ENCODE results near the gene SEC24B. TPM values are rescaled to one million over a fixed set of nuclear protein-coding genes. Genes with fewer than 3 reads are reported as not detected.
"Not testable (repeated sequence)": the region's sequence is repeated elsewhere in the genome, so short reads cannot be mapped to it uniquely, and the experiment has no call there.

Gene SEC24B
- total RNA-seq, 1 donor from 2014 or later: 26.4 TPM

GRCh38 chr4:109572154-109572553, 138.5 kb downstream of the SEC24B start:
- intact Hi-C loops (cut with micrococcal nuclease): no loop called here
- Histone ChIP-seq H3K4me1 (no peaks in the 10 kb centered on the region), H3K36me3 (no peaks in the 10 kb centered on the region), H3K9me3 (replicated peaks) (peaks cover 10% of the 10 kb centered on the region), H3K4me3 (no peak overlapping the region), H3K27me3 (ENCODE audit: low read depth) (no peaks in the 10 kb centered on the region), H3K27ac (replicated peaks) (no peak overlapping the region)
- DNase-seq: no peak
- TF ChIP-seq, protein P1, sequence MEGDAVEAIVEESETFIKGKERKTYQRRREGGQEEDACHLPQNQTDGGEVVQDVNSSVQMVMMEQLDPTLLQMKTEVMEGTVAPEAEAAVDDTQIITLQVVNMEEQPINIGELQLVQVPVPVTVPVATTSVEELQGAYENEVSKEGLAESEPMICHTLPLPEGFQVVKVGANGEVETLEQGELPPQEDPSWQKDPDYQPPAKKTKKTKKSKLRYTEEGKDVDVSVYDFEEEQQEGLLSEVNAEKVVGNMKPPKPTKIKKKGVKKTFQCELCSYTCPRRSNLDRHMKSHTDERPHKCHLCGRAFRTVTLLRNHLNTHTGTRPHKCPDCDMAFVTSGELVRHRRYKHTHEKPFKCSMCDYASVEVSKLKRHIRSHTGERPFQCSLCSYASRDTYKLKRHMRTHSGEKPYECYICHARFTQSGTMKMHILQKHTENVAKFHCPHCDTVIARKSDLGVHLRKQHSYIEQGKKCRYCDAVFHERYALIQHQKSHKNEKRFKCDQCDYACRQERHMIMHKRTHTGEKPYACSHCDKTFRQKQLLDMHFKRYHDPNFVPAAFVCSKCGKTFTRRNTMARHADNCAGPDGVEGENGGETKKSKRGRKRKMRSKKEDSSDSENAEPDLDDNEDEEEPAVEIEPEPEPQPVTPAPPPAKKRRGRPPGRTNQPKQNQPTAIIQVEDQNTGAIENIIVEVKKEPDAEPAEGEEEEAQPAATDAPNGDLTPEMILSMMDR (IDR thresholded peaks at IDR 0.05; ENCODE audit: borderline replicate concordance): no peak

DNA sequence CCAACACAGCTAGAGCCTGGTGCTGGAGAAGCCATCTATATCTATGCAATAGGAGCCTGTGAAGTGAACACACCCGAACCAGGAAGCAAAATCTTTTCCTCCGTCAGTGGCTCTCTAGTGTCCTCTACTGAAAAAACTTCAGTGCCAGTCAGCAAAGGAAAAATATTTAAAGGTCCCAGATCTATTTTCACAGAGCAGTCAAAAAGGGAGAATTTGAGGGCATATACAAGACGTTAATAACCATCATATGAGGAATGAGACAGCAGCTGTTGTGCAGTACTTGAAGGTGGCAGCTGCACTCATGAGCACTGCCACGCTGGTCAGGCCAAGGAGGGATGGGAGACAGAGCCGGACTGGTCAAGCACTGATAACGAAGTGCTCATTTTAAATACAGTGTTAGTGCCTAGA, 140.8 kb downstream of the SEC24B start:
- Histone ChIP-seq H3K27me3 (ENCODE audit: low read depth) (no peaks in the 10 kb centered on the region), H3K9me3 (replicated peaks) (peaks cover 10% of the 10 kb centered on the region), H3K27ac (replicated peaks) (no peak overlapping the region), H3K36me3 (no peaks in the 10 kb centered on the region), H3K4me3 (no peak overlapping the region), H3K4me1 (no peaks in the 10 kb centered on the region)
- no peak for DNase-seq
- intact Hi-C loops (cut with micrococcal nuclease): no loop called here
- TF ChIP-seq, protein P1 (IDR thresholded peaks at IDR 0.05; ENCODE audit: borderline replicate concordance): peak; percentile 44

- no peak overlapping the region for H3K27ac ChIP-seq (replicated peaks)
- peaks cover 15% of the 10 kb centered on the region for H3K9me3 ChIP-seq (replicated peaks)
- no peak overlapping the region for H3K4me3 ChIP-seq
- H3K27me3 ChIP-seq (ENCODE audit: low read depth): no peaks in the 10 kb centered on the region
- intact Hi-C loops (cut with micrococcal nuclease): no loop called here
- TF ChIP-seq, protein P1 (IDR thresholded peaks at IDR 0.05; ENCODE audit: borderline replicate concordance): no peak
- no peak for DNase-seq
- H3K36me3 ChIP-seq: no peaks in the 10 kb centered on the region
- H3K4me1 ChIP-seq: no peaks in the 10 kb centered on the region
Observed at GRCh38 chr4:109574931-109575804, 141.6 kb downstream of the SEC24B start.

DNA sequence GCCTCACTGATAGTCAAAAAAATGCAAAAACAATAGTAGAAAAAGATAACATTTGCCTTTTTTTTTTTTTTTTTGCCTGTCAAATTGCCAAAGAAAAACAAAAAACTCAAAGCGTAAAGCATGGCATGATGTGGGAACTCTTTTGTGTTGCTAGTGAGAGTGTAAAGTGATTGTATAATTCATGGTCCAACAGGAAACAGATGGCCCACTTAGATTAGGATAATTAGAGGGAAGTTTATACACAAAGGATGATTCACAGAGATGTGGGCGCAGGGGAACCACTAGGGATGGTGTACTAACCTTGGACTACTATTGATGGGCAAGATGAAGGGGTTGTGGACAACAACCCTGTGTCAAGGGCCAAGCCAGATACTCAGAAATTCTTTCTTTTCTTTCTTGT, 142.8 kb downstream of the SEC24B start:
- intact Hi-C loops (cut with micrococcal nuclease): no loop called here
- no peak overlapping the region for H3K27ac ChIP-seq (replicated peaks)

DNA sequence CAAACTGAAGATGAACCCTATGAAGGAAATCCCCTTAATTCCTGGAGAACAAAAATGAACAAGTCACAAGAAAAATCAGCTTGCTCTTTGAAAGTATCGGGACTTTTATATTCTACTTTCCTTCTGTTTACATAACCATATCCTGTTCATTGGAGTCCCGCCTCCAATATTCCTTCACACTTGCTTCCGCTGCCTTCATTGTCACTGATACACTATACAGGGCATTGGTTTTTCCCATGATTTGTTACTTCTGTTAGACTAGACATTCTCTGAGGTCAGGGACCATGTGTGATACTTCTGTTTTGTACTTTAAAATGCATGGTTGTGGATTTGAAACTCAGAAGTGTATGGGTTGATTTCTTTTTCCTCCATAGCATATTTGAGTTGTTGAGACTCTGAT, 145.2 kb downstream of the SEC24B start:
- Histone ChIP-seq H3K27me3 (ENCODE audit: low read depth) (no peaks in the 10 kb centered on the region), H3K4me3 (no peak overlapping the region), H3K27ac (replicated peaks) (no peak overlapping the region), H3K4me1 (no peaks in the 10 kb centered on the region), H3K9me3 (replicated peaks) (peaks cover 17% of the 10 kb centered on the region), H3K36me3 (no peaks in the 10 kb centered on the region)
- intact Hi-C loops (cut with micrococcal nuclease): no loop called here
- no peak for DNase-seq
- TF ChIP-seq, protein P1 (IDR thresholded peaks at IDR 0.05; ENCODE audit: borderline replicate concordance): no peak

More for the DNA sequence above, 142.8 kb downstream of the SEC24B start:
- no peak for DNase-seq
- Histone ChIP-seq H3K27me3 (ENCODE audit: low read depth) (no peaks in the 10 kb centered on the region), H3K4me3 (no peak overlapping the region), H3K36me3 (no peaks in the 10 kb centered on the region), H3K9me3 (replicated peaks) (peaks cover 9% of the 10 kb centered on the region), H3K4me1 (no peaks in the 10 kb centered on the region)
- TF ChIP-seq, protein P1 (IDR thresholded peaks at IDR 0.05; ENCODE audit: borderline replicate concordance): no peak

DNA sequence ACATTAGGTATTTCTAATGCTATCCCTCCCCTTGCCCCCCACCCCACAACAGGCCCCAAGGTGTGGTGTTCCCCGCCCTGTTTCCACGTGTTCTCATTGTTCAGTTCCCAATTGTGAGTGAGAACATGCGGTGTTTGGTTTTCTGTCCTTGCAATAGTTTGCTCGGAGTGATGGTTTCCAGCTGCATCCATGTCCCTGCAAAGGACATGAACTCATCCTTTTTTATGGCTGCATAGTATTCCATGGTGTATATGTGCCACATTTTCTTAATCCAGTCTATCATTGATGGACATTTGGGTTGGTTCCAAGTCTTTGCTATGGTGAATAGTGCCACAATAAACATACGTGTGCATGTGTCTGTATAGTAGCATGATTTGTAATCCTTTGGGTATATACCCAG, 146.4 kb downstream of the SEC24B start:
- H3K27ac ChIP-seq (replicated peaks); DNase-seq; H3K27me3 ChIP-seq (ENCODE audit: low read depth); H3K36me3 ChIP-seq; H3K4me1 ChIP-seq; intact Hi-C loops (cut with micrococcal nuclease); H3K4me3 ChIP-seq: not testable (repeated sequence)
- H3K9me3 ChIP-seq (replicated peaks): peaks cover 17% of the 10 kb centered on the region
